Measurements from ENCODE around the gene OR51B4.

The OR51B4 gene

DNA sequence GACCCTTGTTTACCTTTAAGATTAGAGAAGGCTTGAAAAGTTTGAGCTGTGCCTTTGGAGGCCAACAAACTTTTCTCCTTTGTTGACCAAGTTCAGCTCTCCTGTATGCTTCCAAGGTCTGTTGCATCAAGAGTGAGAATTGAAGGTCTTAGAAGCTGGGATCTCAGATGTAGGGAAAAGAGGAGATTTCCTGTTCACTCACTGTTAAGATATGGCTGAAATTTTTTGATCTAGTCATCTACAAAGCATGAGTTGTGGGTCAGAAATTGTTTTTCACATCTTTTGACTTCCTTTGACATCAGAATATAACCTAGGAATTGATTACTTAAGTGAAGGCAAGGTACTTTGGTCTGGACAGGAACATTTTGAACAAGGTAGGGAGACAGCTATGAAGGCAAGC lies 12.1 kb downstream of the OR51B4 start:
- no peaks in the 10 kb centered on the region for H3K4me1 ChIP-seq (ENCODE audit: control insufficient read depth, insufficient read depth, low read length)
- H3K9ac ChIP-seq (ENCODE audit: low read length), result no peak overlapping the region
- no peaks in the 10 kb centered on the region for H3K27me3 ChIP-seq (ENCODE audit: control insufficient read depth, insufficient read depth, low read length)
- H3K4me3 ChIP-seq (ENCODE audit: low read length), result no peak overlapping the region
- H3K36me3 ChIP-seq (ENCODE audit: control insufficient read depth, insufficient read depth, low read length), result no peaks in the 10 kb centered on the region
- H3K27ac ChIP-seq (ENCODE audit: low read depth, low read length), result no peak overlapping the region

DNA sequence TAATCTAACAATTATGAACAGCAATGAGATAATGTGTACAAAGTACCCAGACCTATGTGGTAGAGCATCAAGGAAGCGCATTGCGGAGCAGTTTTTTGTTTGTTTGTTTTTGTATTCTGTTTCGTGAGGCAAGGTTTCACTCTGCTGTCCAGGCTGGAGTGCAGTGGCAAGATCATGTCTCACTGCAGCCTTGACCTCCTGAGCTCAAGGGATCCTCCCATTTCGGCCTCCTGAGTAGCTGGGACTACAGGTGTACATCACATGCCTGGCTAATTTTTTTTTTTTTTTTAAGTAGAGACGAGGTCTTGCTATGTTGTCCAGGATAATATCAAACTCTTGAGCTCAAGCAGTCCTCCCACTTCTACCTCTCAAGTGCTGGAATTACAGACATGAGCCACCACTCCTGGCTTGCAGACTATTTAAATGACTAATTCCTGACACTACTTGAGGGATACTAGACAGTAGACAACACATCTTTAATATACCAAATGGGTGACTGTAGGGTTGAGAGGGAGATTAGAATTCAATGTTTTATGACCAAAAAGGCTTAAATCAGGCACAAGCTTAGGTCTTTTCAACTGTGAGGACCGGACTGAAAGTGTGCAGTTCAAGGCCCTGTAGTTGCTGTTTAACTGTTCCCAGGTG lies 12.7 kb downstream of the OR51B4 start:
- Histone ChIP-seq H3K27me3 (ENCODE audit: control insufficient read depth, insufficient read depth, low read length) (no peaks in the 10 kb centered on the region), H3K9ac (ENCODE audit: low read length) (no peak overlapping the region), H3K4me1 (ENCODE audit: control insufficient read depth, insufficient read depth, low read length) (no peaks in the 10 kb centered on the region), H3K4me3 (ENCODE audit: low read length) (no peak overlapping the region), H3K27ac (ENCODE audit: low read depth, low read length) (no peak overlapping the region), H3K36me3 (ENCODE audit: control insufficient read depth, insufficient read depth, low read length) (no peaks in the 10 kb centered on the region)

DNA sequence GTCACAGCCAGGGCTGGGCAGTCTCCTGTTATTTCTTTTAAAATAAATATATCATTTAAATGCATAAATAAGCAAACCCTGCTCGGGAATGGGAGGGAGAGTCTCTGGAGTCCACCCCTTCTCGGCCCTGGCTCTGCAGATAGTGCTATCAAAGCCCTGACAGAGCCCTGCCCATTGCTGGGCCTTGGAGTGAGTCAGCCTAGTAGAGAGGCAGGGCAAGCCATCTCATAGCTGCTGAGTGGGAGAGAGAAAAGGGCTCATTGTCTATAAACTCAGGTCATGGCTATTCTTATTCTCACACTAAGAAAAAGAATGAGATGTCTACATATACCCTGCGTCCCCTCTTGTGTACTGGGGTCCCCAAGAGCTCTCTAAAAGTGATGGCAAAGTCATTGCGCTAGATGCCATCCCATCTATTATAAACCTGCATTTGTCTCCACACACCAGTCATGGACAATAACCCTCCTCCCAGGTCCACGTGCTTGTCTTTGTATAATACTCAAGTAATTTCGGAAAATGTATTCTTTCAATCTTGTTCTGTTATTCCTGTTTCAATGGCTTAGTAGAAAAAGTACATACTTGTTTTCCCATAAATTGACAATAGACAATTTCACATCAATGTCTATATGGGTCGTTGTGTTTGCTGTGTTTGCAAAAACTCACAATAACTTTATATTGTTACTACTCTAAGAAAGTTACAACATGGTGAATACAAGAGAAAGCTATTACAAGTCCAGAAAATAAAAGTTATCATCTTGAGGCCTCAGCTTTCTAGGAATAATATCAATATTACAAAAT lies 13.4 kb downstream of the OR51B4 start:
- Histone ChIP-seq H3K27ac (ENCODE audit: low read depth, low read length) (no peak overlapping the region), H3K4me3 (ENCODE audit: low read length) (no peak overlapping the region), H3K9ac (ENCODE audit: low read length) (no peak overlapping the region)

DNA sequence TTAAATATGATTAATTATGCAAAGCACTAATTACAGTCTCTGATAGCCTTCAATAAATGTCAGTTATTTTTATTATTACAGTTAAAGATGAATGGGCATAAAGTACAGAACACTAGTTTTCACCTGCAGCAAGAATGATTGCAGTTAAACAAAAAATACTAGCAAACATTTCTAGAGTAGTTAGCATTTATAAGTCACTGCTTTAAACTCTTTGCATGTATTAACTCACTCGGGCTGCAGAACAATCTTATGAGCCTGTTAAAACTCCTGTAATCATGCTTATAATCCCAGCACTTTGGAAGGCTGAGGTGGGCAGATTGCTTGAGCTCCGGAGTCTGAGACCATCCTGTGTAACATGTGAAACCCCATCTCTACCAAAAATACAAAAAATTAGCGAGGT lies 14.8 kb downstream of the OR51B4 start:
- no peaks in the 10 kb centered on the region for H3K27me3 ChIP-seq (ENCODE audit: control insufficient read depth, insufficient read depth, low read length)
- no peak overlapping the region for H3K4me3 ChIP-seq (ENCODE audit: low read length)
- H3K9ac ChIP-seq (ENCODE audit: low read length), result no peak overlapping the region
- H3K27ac ChIP-seq (ENCODE audit: low read depth, low read length), result no peak overlapping the region
- no peaks in the 10 kb centered on the region for H3K36me3 ChIP-seq (ENCODE audit: control insufficient read depth, insufficient read depth, low read length)
- H3K4me1 ChIP-seq (ENCODE audit: control insufficient read depth, insufficient read depth, low read length), result no peaks in the 10 kb centered on the region

More for the DNA sequence above, 13.4 kb downstream of the OR51B4 start:
- Histone ChIP-seq H3K36me3 (ENCODE audit: control insufficient read depth, insufficient read depth, low read length) (no peaks in the 10 kb centered on the region), H3K27me3 (ENCODE audit: control insufficient read depth, insufficient read depth, low read length) (no peaks in the 10 kb centered on the region), H3K4me1 (ENCODE audit: control insufficient read depth, insufficient read depth, low read length) (no peaks in the 10 kb centered on the region)

DNA sequence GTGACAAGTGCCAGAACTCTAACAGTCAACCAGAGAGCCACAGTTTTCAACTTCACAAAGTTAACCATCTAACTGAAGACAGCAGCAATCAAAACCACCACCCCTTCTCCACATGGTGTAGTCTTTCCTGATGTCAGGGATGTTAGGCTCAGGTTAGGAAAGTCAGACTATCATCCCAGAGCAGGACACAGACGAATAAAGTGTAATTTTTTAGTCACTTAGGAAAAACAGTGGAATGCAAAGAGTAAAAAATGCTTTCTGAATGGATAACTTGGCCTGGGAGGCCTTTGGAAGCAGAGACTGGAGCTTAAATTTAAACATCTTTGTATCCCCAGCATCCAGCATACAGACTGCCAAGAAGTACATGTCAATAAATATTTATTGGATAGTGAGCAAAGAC lies 15.4 kb downstream of the OR51B4 start:
- no peaks in the 10 kb centered on the region for H3K27me3 ChIP-seq (ENCODE audit: control insufficient read depth, insufficient read depth, low read length)
- no peaks in the 10 kb centered on the region for H3K4me1 ChIP-seq (ENCODE audit: control insufficient read depth, insufficient read depth, low read length)
- no peaks in the 10 kb centered on the region for H3K36me3 ChIP-seq (ENCODE audit: control insufficient read depth, insufficient read depth, low read length)
- no peak overlapping the region for H3K4me3 ChIP-seq (ENCODE audit: low read length)
- H3K9ac ChIP-seq (ENCODE audit: low read length), result no peak overlapping the region
- H3K27ac ChIP-seq (ENCODE audit: low read depth, low read length), result no peak overlapping the region

DNA sequence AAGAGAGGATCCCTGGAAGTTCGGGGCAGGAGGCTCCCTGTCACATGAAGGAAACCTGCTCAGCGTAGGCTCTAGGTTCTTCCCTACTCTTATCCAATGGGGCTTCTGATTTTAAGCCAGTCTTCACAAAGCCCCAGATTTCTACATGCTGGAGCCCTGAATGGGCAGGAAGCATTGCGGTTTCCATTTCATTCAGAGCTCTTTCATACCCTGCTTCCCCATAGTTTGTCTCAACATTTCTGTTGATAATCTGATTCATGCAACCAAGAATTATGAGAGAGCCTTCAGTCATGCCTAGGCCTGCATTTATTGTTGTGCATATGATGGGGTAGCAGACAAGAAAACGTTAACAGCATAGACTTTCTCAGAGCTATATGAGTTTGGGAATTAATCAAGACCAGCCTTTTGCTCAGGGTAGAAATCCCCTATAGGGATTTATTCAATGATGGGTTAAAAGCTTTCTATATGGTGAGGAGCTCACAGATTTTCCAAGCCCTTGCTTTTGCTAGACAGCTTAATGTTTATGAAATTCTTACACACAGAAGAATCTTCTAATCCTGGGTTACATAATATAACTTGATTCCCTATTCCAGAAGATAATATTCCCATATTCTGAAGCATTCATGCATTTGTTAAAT lies 15.9 kb downstream of the OR51B4 start:
- Histone ChIP-seq H3K36me3 (ENCODE audit: control insufficient read depth, insufficient read depth, low read length) (no peaks in the 10 kb centered on the region), H3K27ac (ENCODE audit: low read depth, low read length) (no peak overlapping the region), H3K9ac (ENCODE audit: low read length) (no peak overlapping the region), H3K4me1 (ENCODE audit: control insufficient read depth, insufficient read depth, low read length) (no peaks in the 10 kb centered on the region), H3K4me3 (ENCODE audit: low read length) (no peak overlapping the region), H3K27me3 (ENCODE audit: control insufficient read depth, insufficient read depth, low read length) (no peaks in the 10 kb centered on the region)

DNA sequence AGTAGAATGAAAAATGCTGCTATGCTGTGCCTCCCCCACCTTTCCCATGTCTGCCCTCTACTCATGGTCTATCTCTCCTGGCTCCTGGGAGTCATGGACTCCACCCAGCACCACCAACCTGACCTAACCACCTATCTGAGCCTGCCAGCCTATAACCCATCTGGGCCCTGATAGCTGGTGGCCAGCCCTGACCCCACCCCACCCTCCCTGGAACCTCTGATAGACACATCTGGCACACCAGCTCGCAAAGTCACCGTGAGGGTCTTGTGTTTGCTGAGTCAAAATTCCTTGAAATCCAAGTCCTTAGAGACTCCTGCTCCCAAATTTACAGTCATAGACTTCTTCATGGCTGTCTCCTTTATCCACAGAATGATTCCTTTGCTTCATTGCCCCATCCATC lies 17.1 kb downstream of the OR51B4 start:
- H3K4me1 ChIP-seq (ENCODE audit: control insufficient read depth, insufficient read depth, low read length), result no peaks in the 10 kb centered on the region
- no peak overlapping the region for H3K9ac ChIP-seq (ENCODE audit: low read length)
- no peak overlapping the region for H3K4me3 ChIP-seq (ENCODE audit: low read length)
- no peaks in the 10 kb centered on the region for H3K36me3 ChIP-seq (ENCODE audit: control insufficient read depth, insufficient read depth, low read length)
- no peak overlapping the region for H3K27ac ChIP-seq (ENCODE audit: low read depth, low read length)
- no peaks in the 10 kb centered on the region for H3K27me3 ChIP-seq (ENCODE audit: control insufficient read depth, insufficient read depth, low read length)

DNA sequence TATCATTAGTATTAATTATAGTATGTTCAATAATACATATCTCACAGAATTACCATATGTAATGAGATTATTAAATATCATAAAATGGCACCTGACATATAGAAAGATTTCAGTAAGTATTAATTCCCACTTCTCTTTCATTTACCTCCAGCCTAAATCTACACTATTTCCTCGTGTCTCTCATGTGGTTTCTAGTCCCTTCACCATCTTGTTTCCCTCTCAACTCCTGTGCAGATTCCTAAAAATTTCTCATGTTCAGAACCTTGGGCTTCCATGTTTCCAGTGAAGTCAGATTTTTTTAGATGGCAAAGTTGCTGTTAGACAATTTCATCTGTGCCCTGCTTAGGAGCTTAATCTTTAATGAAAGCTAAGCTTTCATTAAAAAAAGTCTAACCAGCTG lies 17.9 kb downstream of the OR51B4 start:
- no peaks in the 10 kb centered on the region for H3K36me3 ChIP-seq (ENCODE audit: control insufficient read depth, insufficient read depth, low read length)
- no peaks in the 10 kb centered on the region for H3K27me3 ChIP-seq (ENCODE audit: control insufficient read depth, insufficient read depth, low read length)
- no peaks in the 10 kb centered on the region for H3K4me1 ChIP-seq (ENCODE audit: control insufficient read depth, insufficient read depth, low read length)
- H3K9ac ChIP-seq (ENCODE audit: low read length), result no peak overlapping the region
- no peak overlapping the region for H3K27ac ChIP-seq (ENCODE audit: low read depth, low read length)
- no peak overlapping the region for H3K4me3 ChIP-seq (ENCODE audit: low read length)

DNA sequence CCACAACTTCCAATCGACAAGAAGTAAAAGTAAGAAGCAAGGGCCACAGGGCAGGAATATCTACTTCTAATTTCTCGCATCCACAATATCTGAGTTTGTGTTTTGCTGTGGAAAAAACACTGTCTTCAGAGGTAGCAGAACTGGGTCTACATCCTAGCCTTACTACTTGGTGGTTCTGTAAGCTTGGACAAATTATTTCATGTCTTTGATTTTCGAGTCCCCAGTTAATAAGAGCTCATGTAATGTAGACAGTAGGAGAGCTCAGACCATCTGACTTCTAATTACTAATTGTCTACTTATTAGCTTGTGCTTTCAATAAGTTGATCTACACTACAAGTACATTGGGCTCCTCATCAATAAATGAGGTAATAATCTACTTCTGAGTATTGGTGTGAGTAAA lies 18.7 kb downstream of the OR51B4 start:
- Histone ChIP-seq H3K9ac (ENCODE audit: low read length) (no peak overlapping the region), H3K27ac (ENCODE audit: low read depth, low read length) (no peak overlapping the region), H3K4me1 (ENCODE audit: control insufficient read depth, insufficient read depth, low read length) (no peaks in the 10 kb centered on the region), H3K4me3 (ENCODE audit: low read length) (no peak overlapping the region), H3K36me3 (ENCODE audit: control insufficient read depth, insufficient read depth, low read length) (no peaks in the 10 kb centered on the region), H3K27me3 (ENCODE audit: control insufficient read depth, insufficient read depth, low read length) (no peaks in the 10 kb centered on the region)

DNA sequence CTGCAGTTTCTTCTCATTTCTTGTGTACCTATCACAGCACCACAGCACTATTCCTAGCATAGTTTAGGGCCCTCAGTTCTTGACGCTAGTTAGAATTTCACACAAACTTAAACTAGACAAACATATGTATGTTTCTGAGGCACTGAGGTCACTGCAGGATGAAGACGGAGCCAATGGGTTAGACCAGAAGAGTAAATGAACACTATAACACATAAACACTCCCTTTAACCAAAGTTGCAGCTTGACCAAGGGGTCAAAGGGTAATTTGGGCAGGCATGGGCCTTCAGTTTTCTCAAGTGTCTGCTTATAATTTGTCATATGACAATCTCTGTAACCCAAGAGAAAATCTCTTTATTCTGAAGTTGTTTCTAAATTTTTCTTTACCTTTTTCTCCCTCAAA lies 19.1 kb downstream of the OR51B4 start:
- Histone ChIP-seq H3K9ac (ENCODE audit: low read length) (no peak overlapping the region), H3K36me3 (ENCODE audit: control insufficient read depth, insufficient read depth, low read length) (no peaks in the 10 kb centered on the region), H3K4me1 (ENCODE audit: control insufficient read depth, insufficient read depth, low read length) (no peaks in the 10 kb centered on the region), H3K27ac (ENCODE audit: low read depth, low read length) (no peak overlapping the region), H3K4me3 (ENCODE audit: low read length) (no peak overlapping the region), H3K27me3 (ENCODE audit: control insufficient read depth, insufficient read depth, low read length) (no peaks in the 10 kb centered on the region)

DNA sequence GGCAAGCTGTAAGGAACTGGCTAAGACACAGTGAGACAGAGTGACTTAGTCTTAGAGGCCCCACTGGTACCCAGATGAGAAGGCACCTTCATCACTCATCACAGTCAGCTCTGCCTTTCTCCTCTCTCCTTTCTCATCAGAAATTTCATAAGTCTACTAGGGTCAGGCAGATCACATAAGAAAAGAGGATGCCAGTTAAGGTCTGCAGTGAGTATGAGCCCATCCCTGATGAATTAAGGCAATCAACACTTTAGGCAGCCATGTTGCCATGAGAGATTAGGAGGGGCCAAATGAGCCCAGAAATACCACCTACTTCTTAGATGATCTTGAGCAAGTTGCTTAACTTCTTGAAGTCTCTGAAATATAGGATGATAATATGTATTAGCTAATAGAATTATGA lies 20.1 kb downstream of the OR51B4 start:
- no peaks in the 10 kb centered on the region for H3K36me3 ChIP-seq (ENCODE audit: control insufficient read depth, insufficient read depth, low read length)
- H3K4me3 ChIP-seq (ENCODE audit: low read length), result no peak overlapping the region
- H3K27me3 ChIP-seq (ENCODE audit: control insufficient read depth, insufficient read depth, low read length), result no peaks in the 10 kb centered on the region
- H3K27ac ChIP-seq (ENCODE audit: low read depth, low read length), result no peak overlapping the region
- H3K4me1 ChIP-seq (ENCODE audit: control insufficient read depth, insufficient read depth, low read length), result no peaks in the 10 kb centered on the region
- H3K9ac ChIP-seq (ENCODE audit: low read length), result no peak overlapping the region

DNA sequence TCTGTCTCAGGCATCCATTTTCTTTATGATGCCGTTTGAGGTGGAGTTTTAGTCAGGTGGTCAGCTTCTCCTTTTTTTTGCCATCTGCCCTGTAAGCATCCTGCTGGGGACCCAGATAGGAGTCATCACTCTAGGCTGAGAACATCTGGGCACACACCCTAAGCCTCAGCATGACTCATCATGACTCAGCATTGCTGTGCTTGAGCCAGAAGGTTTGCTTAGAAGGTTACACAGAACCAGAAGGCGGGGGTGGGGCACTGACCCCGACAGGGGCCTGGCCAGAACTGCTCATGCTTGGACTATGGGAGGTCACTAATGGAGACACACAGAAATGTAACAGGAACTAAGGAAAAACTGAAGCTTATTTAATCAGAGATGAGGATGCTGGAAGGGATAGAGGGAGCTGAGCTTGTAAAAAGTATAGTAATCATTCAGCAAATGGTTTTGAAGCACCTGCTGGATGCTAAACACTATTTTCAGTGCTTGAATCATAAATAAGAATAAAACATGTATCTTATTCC lies 21.1 kb downstream of the OR51B4 start:
- Histone ChIP-seq H3K4me1 (ENCODE audit: control insufficient read depth, insufficient read depth, low read length) (no peaks in the 10 kb centered on the region), H3K9ac (ENCODE audit: low read length) (no peak overlapping the region), H3K4me3 (ENCODE audit: low read length) (no peak overlapping the region), H3K36me3 (ENCODE audit: control insufficient read depth, insufficient read depth, low read length) (no peaks in the 10 kb centered on the region), H3K27ac (ENCODE audit: low read depth, low read length) (no peak overlapping the region), H3K27me3 (ENCODE audit: control insufficient read depth, insufficient read depth, low read length) (no peaks in the 10 kb centered on the region)

Measured in rectal smooth muscle tissue (tissue), 1 donor.